GM12892 (cell line): ENCODE data around the gene KCTD2.

Experiments
- POLR2A ChIP-seq: IDR thresholded peaks from 2 replicates; pipeline ENCODE4 v1.6.1; 2011; ENCODE audit warnings: low read depth, low read length, control low read depth
- TAF1 ChIP-seq: IDR thresholded peaks from 2 replicates; pipeline ENCODE4 v1.6.1; 2011; ENCODE audit warnings: low read depth, mild to moderate bottlenecking, control low read depth, low read length, borderline replicate concordance

GRCh38 chr17:75003070-75003956 is 43.7 kb upstream of the KCTD2 start:
- TF ChIP-seq TAF1, result no peak
- no peak for TF ChIP-seq POLR2A
